22Rv1 (cell line): ENCODE measurements around the gene CFAP107.

ENCODE experiments used
- CTCF ChIP-seq: fragments of 450-650 bp; IDR thresholded peaks from 2 replicates; pipeline ENCODE4 v1.5.1; 2017; ENCODE audit warnings: mild to moderate bottlenecking
- ZFX ChIP-seq: fragments of 450-650 bp; IDR thresholded peaks from 2 replicates; pipeline ENCODE4 v1.6.1; 2017; ENCODE audit warnings: antibody characterized with exemption, borderline replicate concordance

GRCh38 chr1:12771186-12771585 lies 25.2 kb downstream of the CFAP107 start:
- no peak for TF ChIP-seq CTCF
- TF ChIP-seq ZFX = no peak
